Fibroblast of pulmonary artery (primary cell): ENCODE results near the gene DOCK8.

Source experiments
- DNase-seq: peaks from one replicate; pipeline ENCODE4 v3.0.0-alpha.2; 2010; ENCODE audit warnings: low read depth
- H3K4me3 ChIP-seq: replicated peaks from 2 replicates; pipeline ENCODE4 v1.5.1; 2011; ENCODE audit warnings: low read depth, mild to moderate bottlenecking, control low read depth, low read length, moderate library complexity
- CTCF ChIP-seq: IDR thresholded peaks from 2 replicates; pipeline ENCODE4 v1.5.1; 2011; ENCODE audit warnings: mild to moderate bottlenecking, control low read depth, low read length, inconsistent platforms; ENCODE audit errors: missing control alignments

The DOCK8 gene

DNA sequence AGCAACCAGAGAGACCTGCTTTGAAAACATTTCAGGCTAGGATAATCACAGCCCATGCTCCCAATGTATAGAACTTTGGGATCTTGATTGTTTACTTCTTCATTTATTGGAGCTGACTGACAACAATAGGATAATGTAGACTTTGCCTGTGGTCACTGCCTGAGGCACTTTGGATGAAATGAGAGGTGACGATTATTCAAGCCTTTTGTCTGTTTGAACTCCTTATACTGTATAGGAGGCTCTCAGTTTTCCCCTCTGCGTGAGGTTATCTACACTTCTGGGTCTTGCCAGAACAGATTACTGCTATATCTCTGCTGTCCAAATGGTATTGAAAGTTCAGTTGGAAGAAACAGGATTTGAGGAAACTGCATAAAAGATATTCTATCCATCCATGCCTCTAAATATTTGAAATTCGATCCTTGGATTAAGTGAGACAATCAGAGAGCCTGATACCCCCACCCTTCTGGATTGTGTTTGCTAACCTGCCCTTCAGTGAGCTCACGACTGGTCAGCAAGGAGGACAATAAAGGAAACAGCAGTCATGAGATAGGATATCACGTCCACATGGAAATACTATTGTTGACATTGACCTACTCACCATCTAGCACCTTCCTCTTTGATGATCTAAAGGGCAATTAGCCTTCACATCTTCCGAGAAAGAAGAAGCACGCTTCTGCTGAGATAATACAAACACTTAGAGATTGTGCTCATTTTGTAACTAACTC is 98.1 kb downstream of the DOCK8 start:
- TF ChIP-seq CTCF, result no peak
- DNase-seq, result no peak
- H3K4me3 ChIP-seq, result no peak overlapping the region

DNA sequence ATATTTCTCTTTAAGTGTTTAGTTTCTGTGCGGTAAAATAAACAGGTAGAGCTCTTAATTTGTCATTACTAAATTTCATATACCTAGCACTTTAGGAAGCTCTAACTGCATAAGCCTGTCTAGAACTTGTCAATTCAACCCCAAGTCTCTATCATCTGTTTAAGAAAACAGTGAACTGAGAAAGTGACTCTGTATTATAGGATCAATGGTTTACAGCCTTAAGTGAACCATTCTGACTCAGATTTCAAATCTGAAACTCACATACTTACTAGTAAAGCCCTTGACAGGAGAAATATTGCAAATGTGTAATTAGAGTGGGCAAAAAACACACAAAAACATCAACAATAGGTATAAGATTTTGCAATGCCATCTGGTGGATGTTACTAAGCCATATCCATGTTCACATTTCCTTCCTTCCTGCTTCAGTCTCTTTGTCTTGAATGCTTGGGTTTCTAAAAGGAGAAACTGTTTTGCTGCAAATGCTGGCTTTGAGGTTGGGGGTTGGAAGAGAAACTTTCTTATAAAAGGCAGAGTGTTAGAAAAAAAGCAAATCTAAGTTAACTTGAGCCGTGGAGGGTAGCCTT is 101.8 kb downstream of the DOCK8 start:
- no peak overlapping the region for H3K4me3 ChIP-seq
- DNase-seq, result peak; percentile 14
- no peak for TF ChIP-seq CTCF

DNA sequence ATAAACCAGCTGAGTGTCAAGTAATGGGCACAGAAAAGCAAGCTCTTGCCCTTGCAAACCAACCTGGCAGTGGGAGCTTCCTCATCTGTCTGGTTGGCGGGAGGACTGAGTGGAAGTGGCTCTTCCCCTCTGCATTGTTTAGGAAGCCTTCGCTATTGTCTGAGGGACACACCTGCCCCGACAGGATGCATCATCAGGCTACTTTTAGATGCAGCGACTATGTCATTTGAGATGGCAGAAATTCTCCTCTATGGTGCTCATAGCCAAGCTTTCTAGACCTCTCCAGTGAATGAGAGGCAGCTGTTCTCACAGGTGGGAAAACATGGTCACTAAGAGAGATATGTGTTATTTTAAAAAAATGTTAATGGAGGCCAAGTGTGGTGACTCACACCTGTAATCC is 104.0 kb downstream of the DOCK8 start:
- no peak overlapping the region for H3K4me3 ChIP-seq
- no peak for DNase-seq
- TF ChIP-seq CTCF, result no peak

DNA sequence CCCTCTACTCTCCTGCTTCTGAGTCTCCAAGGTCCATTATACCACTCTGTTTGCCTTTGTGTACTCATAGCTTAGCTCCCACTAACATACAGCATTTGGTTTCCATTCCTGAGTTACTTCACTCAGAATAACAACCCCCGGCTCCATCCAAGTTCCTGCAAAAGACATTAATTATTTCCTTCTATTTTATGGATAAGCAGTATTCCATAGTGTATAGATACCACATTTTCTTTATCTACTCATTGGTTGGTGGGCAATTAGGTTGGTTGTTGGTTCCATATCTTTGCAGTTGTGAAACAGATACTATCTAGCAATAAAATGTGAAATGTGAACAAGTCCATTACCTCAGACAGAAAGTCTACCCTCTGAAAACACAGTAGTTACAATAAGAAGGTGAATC is 110.3 kb downstream of the DOCK8 start:
- no peak for TF ChIP-seq CTCF
- H3K4me3 ChIP-seq, result no peak overlapping the region
- no peak for DNase-seq

GRCh38 chr9:326667-327066 is 112.0 kb downstream of the DOCK8 start:
- DNase-seq, result no peak
- no peak for TF ChIP-seq CTCF
- H3K4me3 ChIP-seq, result no peak overlapping the region

DNA sequence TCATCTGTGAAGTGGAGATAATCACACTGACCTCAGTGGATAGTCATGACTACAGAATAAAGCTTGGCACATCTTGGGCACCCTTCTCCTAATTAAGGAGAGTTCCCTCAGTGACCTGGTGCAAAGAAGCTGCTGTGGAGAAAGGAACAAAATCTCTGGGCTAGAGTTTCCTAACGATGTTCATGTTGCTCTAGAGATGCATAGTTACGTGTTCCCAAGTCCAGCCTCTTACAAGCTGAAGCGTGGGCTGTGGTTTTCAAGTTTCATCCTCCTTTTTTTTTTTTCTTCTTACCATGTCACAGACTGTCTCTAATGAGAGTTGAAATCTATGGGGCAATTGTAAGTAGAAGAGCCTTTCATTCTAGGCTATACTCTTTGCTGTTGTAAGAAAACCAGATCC is 113.8 kb downstream of the DOCK8 start:
- DNase-seq, result no peak
- no peak overlapping the region for H3K4me3 ChIP-seq
- TF ChIP-seq CTCF, result no peak

DNA sequence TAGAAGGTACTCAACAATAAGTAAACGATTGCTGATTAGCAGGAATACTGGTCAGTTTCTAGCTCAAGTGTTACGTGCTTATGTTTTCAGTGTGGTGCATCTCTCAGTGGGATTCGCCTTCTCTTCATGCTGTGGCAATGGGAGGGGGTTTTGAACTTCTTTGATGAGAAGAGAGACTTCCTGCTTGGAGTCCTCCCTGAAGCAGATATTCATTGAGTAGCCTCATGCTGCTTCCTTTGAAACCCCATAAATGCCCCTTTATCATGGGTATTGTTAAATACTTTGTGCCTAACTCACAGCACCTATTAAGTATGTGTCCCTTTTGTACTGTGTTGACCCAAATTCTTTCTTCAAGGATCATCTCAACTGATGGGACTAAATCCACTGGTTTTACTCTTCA is 116.5 kb downstream of the DOCK8 start:
- no peak overlapping the region for H3K4me3 ChIP-seq
- TF ChIP-seq CTCF, result no peak
- no peak for DNase-seq
